WTC11 (cell line): ENCODE data around the gene RRP1B. TPM values are rescaled to one million over a fixed set of nuclear protein-coding genes. Genes with fewer than 3 reads are reported as not detected.
A peak's percentile ranks its signal among the peaks of the same experiment; 100 is the strongest.

Experiments used
- ATAC-seq: fragments of 200-7000 bp; cut with Tn5 transposase; 2 replicates; pipeline ENCODE4 v1.10.0; 2021; ENCODE audit warnings: mild to moderate bottlenecking, moderate library complexity
- CTCF ChIA-PET: fragments of 300-600 bp; sonication (Branson Sonifier 250); formaldehyde crosslinking; loops from one replicate; lab custom pipeline; 2021; ENCODE audit warnings: antibody characterized with exemption; lab: Charles Lee
- POLR2A ChIA-PET: fragments of 350-600 bp; sonication (Branson Sonifier 250); formaldehyde crosslinking; loops from one replicate; lab custom pipeline; 2021; ENCODE audit warnings: antibody characterized with exemption; lab: Charles Lee
- DNase-seq: peaks from one replicate; pipeline ENCODE4 v3.0.0; 2021; ENCODE audit warnings: low spot score
- H3K27ac Mint-ChIP-seq: 2 replicates; pipeline ENCODE4 v1.8.0; 2021; ENCODE audit warnings: mixed read lengths
- H3K27me3 Mint-ChIP-seq: 2 replicates; pipeline ENCODE4 v1.8.0; 2021; ENCODE audit warnings: low read depth, mild to moderate bottlenecking, moderate library complexity, mixed read lengths
- H3K36me3 Mint-ChIP-seq: 2 replicates; pipeline ENCODE4 v1.8.0; 2021; ENCODE audit warnings: mixed read lengths
- H3K4me1 Mint-ChIP-seq: 2 replicates; pipeline ENCODE4 v1.8.0; 2022; ENCODE audit warnings: mixed read lengths
- H3K4me3 Mint-ChIP-seq: 2 replicates; pipeline ENCODE4 v1.8.0; 2021; ENCODE audit warnings: mild to moderate bottlenecking, moderate library complexity, mixed read lengths
- H3K9me3 Mint-ChIP-seq: 2 replicates; pipeline ENCODE4 v1.8.0; 2021; ENCODE audit warnings: mixed read lengths
- ATF1 ChIP-seq: sonication (generic); formaldehyde crosslinking; IDR thresholded peaks from 2 replicates; pipeline ENCODE4 v1.8.1; 2023; ENCODE audit warnings: mild to moderate bottlenecking, moderate library complexity, missing genetic modification reagents
- GTF2I ChIP-seq: fragments of 250-450 bp; sonication (Bioruptor Pico); conservative IDR thresholded peaks from 2 replicates; pipeline ENCODE4 v1.4.0; 2021; ENCODE audit warnings: mild to moderate bottlenecking
- RELA ChIP-seq: sonication (generic); formaldehyde crosslinking; IDR thresholded peaks from 2 replicates; pipeline ENCODE4 v1.8.1; 2022; ENCODE audit warnings: missing genetic modification reagents, mild to moderate bottlenecking, borderline replicate concordance
- SP1 ChIP-seq: sonication (generic); formaldehyde crosslinking; conservative IDR thresholded peaks from 2 replicates; pipeline ENCODE4 v1.8.1; 2022; ENCODE audit warnings: missing genetic modification reagents
- TCF7 ChIP-seq: sonication (generic); formaldehyde crosslinking; IDR thresholded peaks from 2 replicates; pipeline ENCODE4 v1.8.0; 2022; ENCODE audit warnings: mild to moderate bottlenecking, low read depth, missing genetic modification reagents, moderate library complexity
- ZBTB21 ChIP-seq: sonication (generic); formaldehyde crosslinking; IDR thresholded peaks from 2 replicates; pipeline ENCODE4 v1.8.1; 2023; ENCODE audit warnings: mild to moderate bottlenecking, missing genetic modification reagents, borderline replicate concordance
- ZNF138 ChIP-seq: sonication (generic); formaldehyde crosslinking; conservative IDR thresholded peaks from 2 replicates; pipeline ENCODE4 v1.8.1; 2022; ENCODE audit warnings: mild to moderate bottlenecking, moderate library complexity, missing genetic modification reagents
- total RNA-seq: library from RNA; stranded (reverse); gene quantifications from 3 replicates; pipeline ENCODE4 v1.2.3, GENCODE V29; 2021
- TF ChIP-seq, protein P1 (sequence below): fragments of 250-450 bp; sonication (Bioruptor Pico); IDR thresholded peaks from 2 replicates; pipeline ENCODE4 v1.9.0; 2021; ENCODE audit warnings: mild to moderate bottlenecking
- TF ChIP-seq, protein P2 (sequence below): sonication (generic); formaldehyde crosslinking; IDR thresholded peaks from 2 replicates; pipeline ENCODE4 v1.8.0; 2022; ENCODE audit warnings: mild to moderate bottlenecking, missing genetic modification reagents
- TF ChIP-seq, protein P3 (sequence below): sonication (generic); formaldehyde crosslinking; IDR thresholded peaks from 2 replicates; pipeline ENCODE4 v1.8.0; 2022; ENCODE audit warnings: mild to moderate bottlenecking, missing genetic modification reagents
- TF ChIP-seq, protein P4 (sequence below): sonication (generic); formaldehyde crosslinking; IDR thresholded peaks from 2 replicates; pipeline ENCODE4 v1.8.0; 2022; ENCODE audit warnings: missing genetic modification reagents
- TF ChIP-seq, protein P5 (sequence below): sonication (generic); formaldehyde crosslinking; conservative IDR thresholded peaks from 2 replicates; pipeline ENCODE4 v1.8.1; 2023; ENCODE audit warnings: mild to moderate bottlenecking, low read depth, missing genetic modification reagents, moderate library complexity
- TF ChIP-seq, protein P6 (sequence below): fragments of 250-450 bp; sonication (Bioruptor Pico); IDR thresholded peaks from 2 replicates; pipeline ENCODE4 v1.8.0; 2021; ENCODE audit warnings: mild to moderate bottlenecking
- TF ChIP-seq, protein P7 (sequence below): sonication (generic); formaldehyde crosslinking; IDR thresholded peaks from 2 replicates; pipeline ENCODE4 v1.8.0; 2022; ENCODE audit warnings: mild to moderate bottlenecking, missing genetic modification reagents

The RRP1B gene
- total RNA-seq, 1 experiment from 2014 or later = 74.9 TPM

DNA sequence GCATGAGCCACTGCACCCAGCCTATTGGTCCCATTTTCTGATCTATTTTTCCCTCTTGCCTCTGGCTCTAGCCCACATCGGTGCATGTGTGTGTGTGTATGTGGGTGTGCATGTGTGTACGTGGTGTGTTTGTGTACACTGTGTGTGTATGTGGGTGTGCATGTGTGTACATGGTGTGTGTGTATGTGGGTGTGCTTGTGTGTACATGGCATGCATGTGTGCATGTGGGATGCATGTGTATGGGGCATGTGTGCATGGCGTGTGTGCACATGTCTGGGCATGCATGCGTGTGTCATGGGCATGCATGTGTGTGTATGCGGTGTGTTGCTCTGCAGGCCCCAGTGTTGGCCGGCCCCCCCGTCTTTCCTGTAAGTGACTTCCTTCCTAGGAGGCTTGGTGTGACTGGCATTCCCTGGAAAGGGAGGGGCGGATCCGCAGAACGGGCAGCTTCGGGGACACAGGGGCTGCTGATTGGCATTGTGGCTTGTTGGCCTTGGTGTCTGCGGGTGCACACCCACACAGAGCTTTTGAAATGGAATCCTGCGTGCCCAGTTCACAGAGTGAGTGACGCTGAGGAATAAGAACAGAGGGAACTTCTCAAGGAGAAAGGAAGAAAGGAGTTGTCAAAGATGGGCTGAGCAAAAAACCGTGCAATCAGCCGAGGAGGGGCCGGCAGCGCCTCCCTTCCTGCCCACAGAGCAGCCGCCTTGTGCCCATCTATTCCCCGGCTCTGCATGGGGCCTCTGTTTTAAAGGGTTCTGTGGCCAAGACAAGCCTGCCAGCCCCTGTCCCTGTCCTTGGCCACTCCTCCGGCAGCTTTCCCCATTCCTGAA, 67.5 kb downstream of the RRP1B start (continued):
- TF ChIP-seq ZBTB21 (CRISPR knock-in tag) (no peak), ATF1 (no peak), SP1 (CRISPR knock-in tag) (no peak)
- TF ChIP-seq, protein P1, sequence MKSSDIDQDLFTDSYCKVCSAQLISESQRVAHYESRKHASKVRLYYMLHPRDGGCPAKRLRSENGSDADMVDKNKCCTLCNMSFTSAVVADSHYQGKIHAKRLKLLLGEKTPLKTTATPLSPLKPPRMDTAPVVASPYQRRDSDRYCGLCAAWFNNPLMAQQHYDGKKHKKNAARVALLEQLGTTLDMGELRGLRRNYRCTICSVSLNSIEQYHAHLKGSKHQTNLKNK (CRISPR knock-in tag) = no peak
- TF ChIP-seq, protein P2, sequence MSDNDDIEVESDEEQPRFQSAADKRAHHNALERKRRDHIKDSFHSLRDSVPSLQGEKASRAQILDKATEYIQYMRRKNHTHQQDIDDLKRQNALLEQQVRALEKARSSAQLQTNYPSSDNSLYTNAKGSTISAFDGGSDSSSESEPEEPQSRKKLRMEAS = no peak
- TF ChIP-seq, protein P3, sequence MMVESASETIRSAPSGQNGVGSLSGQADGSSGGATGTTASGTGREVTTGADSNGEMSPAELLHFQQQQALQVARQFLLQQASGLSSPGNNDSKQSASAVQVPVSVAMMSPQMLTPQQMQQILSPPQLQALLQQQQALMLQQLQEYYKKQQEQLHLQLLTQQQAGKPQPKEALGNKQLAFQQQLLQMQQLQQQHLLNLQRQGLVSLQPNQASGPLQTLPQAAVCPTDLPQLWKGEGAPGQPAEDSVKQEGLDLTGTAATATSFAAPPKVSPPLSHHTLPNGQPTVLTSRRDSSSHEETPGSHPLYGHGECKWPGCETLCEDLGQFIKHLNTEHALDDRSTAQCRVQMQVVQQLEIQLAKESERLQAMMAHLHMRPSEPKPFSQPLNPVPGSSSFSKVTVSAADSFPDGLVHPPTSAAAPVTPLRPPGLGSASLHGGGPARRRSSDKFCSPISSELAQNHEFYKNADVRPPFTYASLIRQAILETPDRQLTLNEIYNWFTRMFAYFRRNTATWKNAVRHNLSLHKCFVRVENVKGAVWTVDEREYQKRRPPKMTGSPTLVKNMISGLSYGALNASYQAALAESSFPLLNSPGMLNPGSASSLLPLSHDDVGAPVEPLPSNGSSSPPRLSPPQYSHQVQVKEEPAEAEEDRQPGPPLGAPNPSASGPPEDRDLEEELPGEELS = no peak
- TF ChIP-seq, protein P4, sequence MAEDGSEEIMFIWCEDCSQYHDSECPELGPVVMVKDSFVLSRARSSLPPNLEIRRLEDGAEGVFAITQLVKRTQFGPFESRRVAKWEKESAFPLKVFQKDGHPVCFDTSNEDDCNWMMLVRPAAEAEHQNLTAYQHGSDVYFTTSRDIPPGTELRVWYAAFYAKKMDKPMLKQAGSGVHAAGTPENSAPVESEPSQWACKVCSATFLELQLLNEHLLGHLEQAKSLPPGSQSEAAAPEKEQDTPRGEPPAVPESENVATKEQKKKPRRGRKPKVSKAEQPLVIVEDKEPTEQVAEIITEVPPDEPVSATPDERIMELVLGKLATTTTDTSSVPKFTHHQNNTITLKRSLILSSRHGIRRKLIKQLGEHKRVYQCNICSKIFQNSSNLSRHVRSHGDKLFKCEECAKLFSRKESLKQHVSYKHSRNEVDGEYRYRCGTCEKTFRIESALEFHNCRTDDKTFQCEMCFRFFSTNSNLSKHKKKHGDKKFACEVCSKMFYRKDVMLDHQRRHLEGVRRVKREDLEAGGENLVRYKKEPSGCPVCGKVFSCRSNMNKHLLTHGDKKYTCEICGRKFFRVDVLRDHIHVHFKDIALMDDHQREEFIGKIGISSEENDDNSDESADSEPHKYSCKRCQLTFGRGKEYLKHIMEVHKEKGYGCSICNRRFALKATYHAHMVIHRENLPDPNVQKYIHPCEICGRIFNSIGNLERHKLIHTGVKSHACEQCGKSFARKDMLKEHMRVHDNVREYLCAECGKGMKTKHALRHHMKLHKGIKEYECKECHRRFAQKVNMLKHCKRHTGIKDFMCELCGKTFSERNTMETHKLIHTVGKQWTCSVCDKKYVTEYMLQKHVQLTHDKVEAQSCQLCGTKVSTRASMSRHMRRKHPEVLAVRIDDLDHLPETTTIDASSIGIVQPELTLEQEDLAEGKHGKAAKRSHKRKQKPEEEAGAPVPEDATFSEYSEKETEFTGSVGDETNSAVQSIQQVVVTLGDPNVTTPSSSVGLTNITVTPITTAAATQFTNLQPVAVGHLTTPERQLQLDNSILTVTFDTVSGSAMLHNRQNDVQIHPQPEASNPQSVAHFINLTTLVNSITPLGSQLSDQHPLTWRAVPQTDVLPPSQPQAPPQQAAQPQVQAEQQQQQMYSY (CRISPR knock-in tag) = no peak
- TF ChIP-seq, protein P5, sequence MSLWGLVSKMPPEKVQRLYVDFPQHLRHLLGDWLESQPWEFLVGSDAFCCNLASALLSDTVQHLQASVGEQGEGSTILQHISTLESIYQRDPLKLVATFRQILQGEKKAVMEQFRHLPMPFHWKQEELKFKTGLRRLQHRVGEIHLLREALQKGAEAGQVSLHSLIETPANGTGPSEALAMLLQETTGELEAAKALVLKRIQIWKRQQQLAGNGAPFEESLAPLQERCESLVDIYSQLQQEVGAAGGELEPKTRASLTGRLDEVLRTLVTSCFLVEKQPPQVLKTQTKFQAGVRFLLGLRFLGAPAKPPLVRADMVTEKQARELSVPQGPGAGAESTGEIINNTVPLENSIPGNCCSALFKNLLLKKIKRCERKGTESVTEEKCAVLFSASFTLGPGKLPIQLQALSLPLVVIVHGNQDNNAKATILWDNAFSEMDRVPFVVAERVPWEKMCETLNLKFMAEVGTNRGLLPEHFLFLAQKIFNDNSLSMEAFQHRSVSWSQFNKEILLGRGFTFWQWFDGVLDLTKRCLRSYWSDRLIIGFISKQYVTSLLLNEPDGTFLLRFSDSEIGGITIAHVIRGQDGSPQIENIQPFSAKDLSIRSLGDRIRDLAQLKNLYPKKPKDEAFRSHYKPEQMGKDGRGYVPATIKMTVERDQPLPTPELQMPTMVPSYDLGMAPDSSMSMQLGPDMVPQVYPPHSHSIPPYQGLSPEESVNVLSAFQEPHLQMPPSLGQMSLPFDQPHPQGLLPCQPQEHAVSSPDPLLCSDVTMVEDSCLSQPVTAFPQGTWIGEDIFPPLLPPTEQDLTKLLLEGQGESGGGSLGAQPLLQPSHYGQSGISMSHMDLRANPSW (CRISPR knock-in tag) = no peak

DNA sequence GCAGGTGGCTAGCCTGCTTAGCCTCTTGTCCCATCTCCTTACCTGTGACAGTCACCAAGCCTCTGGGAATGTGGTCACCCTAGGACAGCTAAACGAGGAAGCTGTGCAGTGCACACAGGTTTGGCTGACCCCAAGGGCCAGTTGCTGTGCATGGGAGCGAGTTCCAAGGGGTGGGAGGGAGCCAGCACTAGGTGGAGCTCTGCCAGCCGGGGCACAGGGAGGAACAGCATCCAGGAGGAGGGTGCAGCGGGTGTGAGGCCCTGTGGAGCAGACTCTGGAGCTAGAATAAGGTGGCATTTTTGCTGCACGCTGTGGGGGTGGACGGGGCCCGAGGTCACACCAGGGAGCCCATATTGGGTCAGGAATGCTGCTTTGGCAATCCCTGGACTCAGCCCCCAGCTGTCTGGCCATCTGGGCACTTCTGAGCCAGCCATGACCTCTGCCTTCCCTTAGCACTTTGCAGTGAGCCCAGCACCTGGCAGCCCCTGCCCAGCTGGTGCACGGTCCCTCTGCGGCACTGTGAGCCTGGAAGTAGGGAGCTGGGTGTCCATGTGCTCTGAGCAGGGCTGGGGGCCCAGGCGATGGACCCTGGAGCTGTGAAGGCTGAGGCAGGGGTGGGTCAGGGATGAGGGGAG, 68.3 kb downstream of the RRP1B start:
- peaks cover 20% of the 10 kb centered on the region for H3K4me1 Mint-ChIP-seq
- no peaks in the 10 kb centered on the region for H3K27me3 Mint-ChIP-seq
- ATAC-seq (peak; percentile 12), DNase-seq (peak; percentile 35)
- peaks cover 5% of the 10 kb centered on the region for H3K36me3 Mint-ChIP-seq
- peak overlapping the region; percentile 80 for H3K4me3 Mint-ChIP-seq
- H3K27ac Mint-ChIP-seq = peak overlapping the region; percentile 78
- TF ChIP-seq GTF2I (CRISPR knock-in tag) (no peak), TCF7 (no peak), RELA (CRISPR knock-in tag) (0 out of 2 replicates have a peak, but pooled peaks have one; percentile 27), ZNF138 (CRISPR knock-in tag) (no peak)
- TF ChIP-seq, protein P6, sequence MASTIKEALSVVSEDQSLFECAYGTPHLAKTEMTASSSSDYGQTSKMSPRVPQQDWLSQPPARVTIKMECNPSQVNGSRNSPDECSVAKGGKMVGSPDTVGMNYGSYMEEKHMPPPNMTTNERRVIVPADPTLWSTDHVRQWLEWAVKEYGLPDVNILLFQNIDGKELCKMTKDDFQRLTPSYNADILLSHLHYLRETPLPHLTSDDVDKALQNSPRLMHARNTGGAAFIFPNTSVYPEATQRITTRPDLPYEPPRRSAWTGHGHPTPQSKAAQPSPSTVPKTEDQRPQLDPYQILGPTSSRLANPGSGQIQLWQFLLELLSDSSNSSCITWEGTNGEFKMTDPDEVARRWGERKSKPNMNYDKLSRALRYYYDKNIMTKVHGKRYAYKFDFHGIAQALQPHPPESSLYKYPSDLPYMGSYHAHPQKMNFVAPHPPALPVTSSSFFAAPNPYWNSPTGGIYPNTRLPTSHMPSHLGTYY (CRISPR knock-in tag) = no peak
- TF ChIP-seq, protein P7, sequence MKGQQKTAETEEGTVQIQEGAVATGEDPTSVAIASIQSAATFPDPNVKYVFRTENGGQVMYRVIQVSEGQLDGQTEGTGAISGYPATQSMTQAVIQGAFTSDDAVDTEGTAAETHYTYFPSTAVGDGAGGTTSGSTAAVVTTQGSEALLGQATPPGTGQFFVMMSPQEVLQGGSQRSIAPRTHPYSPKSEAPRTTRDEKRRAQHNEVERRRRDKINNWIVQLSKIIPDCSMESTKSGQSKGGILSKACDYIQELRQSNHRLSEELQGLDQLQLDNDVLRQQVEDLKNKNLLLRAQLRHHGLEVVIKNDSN (CRISPR knock-in tag) = no peak; the same call in 1 of the 2 replicates
- ChIA-PET POLR2A (interaction anchor here (1.2 to 2.4 kb wide), 5 partner anchors 8 to 13 kb away, joined by 3 to 9 read pairs (median 5); partner anchors contain the start of gene PDXK), CTCF (interaction anchor here (1.0 to 2.9 kb wide), 14 partner anchors 8 to 286 kb away, joined by 3 to 45 read pairs (median 12); partner anchors contain the start of gene PDXK)
- no peaks in the 10 kb centered on the region for H3K9me3 Mint-ChIP-seq
